ENCODE results near the gene SLC35F1. TPM values are rescaled to one million over a fixed set of nuclear protein-coding genes. Genes with fewer than 3 reads are reported as not detected.

Gene SLC35F1
- total RNA-seq, 4 donors from 2014 or later, result 5.4 to 8.1 (median 6.5) TPM

- Histone ChIP-seq H3K9me3 (no peaks in the 10 kb centered on the region), H3K4me3 (no peak overlapping the region), H3K4me1 (peaks cover 6 to 7% (median 7%) of the 10 kb centered on the region in 4 donors), H3K27me3 (no peaks in the 10 kb centered on the region), H3K27ac (replicated peaks in 1 of 4) (no peak overlapping the region), H3K36me3 (no peaks in the 10 kb centered on the region)
- no peak for DNase-seq (ENCODE audit: extremely low spot score)
- WGBS, result 82% methylated on average over 2 of the region's 2 CpGs
- TF ChIP-seq CTCF (IDR thresholded peaks at IDR 0.05) (no peak), POLR2A (IDR thresholded peaks at IDR 0.05; ENCODE audit: low read depth) (no peak)
- intact Hi-C loops (cut with DNase I), result no loop called here
Observed at GRCh38 chr6:118148561-118148960, 241.5 kb downstream of the SLC35F1 start.

GRCh38 chr6:118152524-118152923, 245.5 kb downstream of the SLC35F1 start:
- no peaks in the 10 kb centered on the region for H3K9me3 ChIP-seq
- intact Hi-C loops (cut with DNase I), result no loop called here
- no peaks in the 10 kb centered on the region for H3K27me3 ChIP-seq
- H3K27ac ChIP-seq (replicated peaks in 1 of 4), result no peak overlapping the region
- H3K4me1 ChIP-seq, result no peaks in the 10 kb centered on the region
- no peak for DNase-seq (ENCODE audit: extremely low spot score)
- TF ChIP-seq EP300 (IDR thresholded peaks at IDR 0.05) (no peak), CTCF (IDR thresholded peaks at IDR 0.05) (no peak), POLR2A (IDR thresholded peaks at IDR 0.05; ENCODE audit: low read depth) (no peak), POLR2AphosphoS5 (IDR thresholded peaks at IDR 0.05) (no peak)
- no peak overlapping the region for H3K4me3 ChIP-seq
- no peaks in the 10 kb centered on the region for H3K36me3 ChIP-seq

GRCh38 chr6:118161343-118161742, 254.3 kb downstream of the SLC35F1 start:
- TF ChIP-seq EP300 (IDR thresholded peaks at IDR 0.05) (no peak), POLR2A (IDR thresholded peaks at IDR 0.05; ENCODE audit: low read depth) (no peak), POLR2AphosphoS5 (IDR thresholded peaks at IDR 0.05) (no peak), CTCF (IDR thresholded peaks at IDR 0.05) (no peak)
- H3K4me3 ChIP-seq, result no peak overlapping the region
- no peaks in the 10 kb centered on the region for H3K27me3 ChIP-seq
- H3K27ac ChIP-seq (replicated peaks in 1 of 4), result no peak overlapping the region
- intact Hi-C loops (cut with DNase I), result no loop called here
- DNase-seq (ENCODE audit: extremely low spot score), result no peak
- WGBS, result 100% methylated on average over 1 of the region's 1 CpG
- H3K4me1 ChIP-seq, result no peaks in the 10 kb centered on the region
- H3K9me3 ChIP-seq, result no peaks in the 10 kb centered on the region
- no peaks in the 10 kb centered on the region for H3K36me3 ChIP-seq

- H3K27me3 ChIP-seq, result no peaks in the 10 kb centered on the region
- H3K36me3 ChIP-seq, result no peaks in the 10 kb centered on the region
- no peak overlapping the region for H3K4me3 ChIP-seq
- H3K9me3 ChIP-seq, result no peaks in the 10 kb centered on the region
- no peak overlapping the region for H3K27ac ChIP-seq (replicated peaks in 1 of 4)
- no peaks in the 10 kb centered on the region for H3K4me1 ChIP-seq
- DNase-seq (ENCODE audit: extremely low spot score), result no peak
- intact Hi-C loops (cut with DNase I), result no loop called here
- 83% methylated on average over 1 of the region's 1 CpG for WGBS
- no peak for TF ChIP-seq CTCF (IDR thresholded peaks at IDR 0.05)
- no peak for TF ChIP-seq EP300 (IDR thresholded peaks at IDR 0.05)
- no peak for TF ChIP-seq POLR2AphosphoS5 (IDR thresholded peaks at IDR 0.05)
Observed at GRCh38 chr6:118163542-118163941, 256.5 kb downstream of the SLC35F1 start.

- no peak for TF ChIP-seq CTCF (IDR thresholded peaks at IDR 0.05)
- TF ChIP-seq POLR2AphosphoS5 (IDR thresholded peaks at IDR 0.05), result no peak
- TF ChIP-seq EP300 (IDR thresholded peaks at IDR 0.05), result no peak
- TF ChIP-seq POLR2A (IDR thresholded peaks at IDR 0.05; ENCODE audit: low read depth), result no peak
- no peak for DNase-seq (ENCODE audit: extremely low spot score)
- H3K9me3 ChIP-seq, result no peaks in the 10 kb centered on the region
- WGBS, result 75% methylated on average over 1 of the region's 1 CpG
- H3K36me3 ChIP-seq, result no peaks in the 10 kb centered on the region
- H3K4me1 ChIP-seq, result no peaks in the 10 kb centered on the region
- no peak overlapping the region for H3K27ac ChIP-seq (replicated peaks in 1 of 4)
- H3K27me3 ChIP-seq, result no peaks in the 10 kb centered on the region
- H3K4me3 ChIP-seq, result no peak overlapping the region
- intact Hi-C loops (cut with DNase I), result no loop called here
Observed at GRCh38 chr6:118165500-118165899, 258.4 kb downstream of the SLC35F1 start.

All from esophagus muscularis mucosa (tissue), 4 donors.